Fibroblast of mammary gland (primary cell): ENCODE measurements around the gene GPRC5C.
A peak's percentile ranks its signal among the peaks of the same experiment; 100 is the strongest.

Experiments
- DNase-seq: peaks from one replicate; pipeline ENCODE4 v3.0.0-alpha.2; 2010; ENCODE audit warnings: low read depth
- H3K4me3 ChIP-seq: 2 replicates; pipeline ENCODE4 v1.5.1; 2011; ENCODE audit warnings: low read depth, mild to moderate bottlenecking, low read length, moderate library complexity; ENCODE audit not compliant: control insufficient read depth
- TF ChIP-seq, protein P1 (sequence below): conservative IDR thresholded peaks from 2 replicates; pipeline ENCODE4 v1.5.1; 2011; ENCODE audit warnings: low read depth, low read length, inconsistent platforms; ENCODE audit not compliant: control insufficient read depth, insufficient read depth

The GPRC5C gene, protein sequence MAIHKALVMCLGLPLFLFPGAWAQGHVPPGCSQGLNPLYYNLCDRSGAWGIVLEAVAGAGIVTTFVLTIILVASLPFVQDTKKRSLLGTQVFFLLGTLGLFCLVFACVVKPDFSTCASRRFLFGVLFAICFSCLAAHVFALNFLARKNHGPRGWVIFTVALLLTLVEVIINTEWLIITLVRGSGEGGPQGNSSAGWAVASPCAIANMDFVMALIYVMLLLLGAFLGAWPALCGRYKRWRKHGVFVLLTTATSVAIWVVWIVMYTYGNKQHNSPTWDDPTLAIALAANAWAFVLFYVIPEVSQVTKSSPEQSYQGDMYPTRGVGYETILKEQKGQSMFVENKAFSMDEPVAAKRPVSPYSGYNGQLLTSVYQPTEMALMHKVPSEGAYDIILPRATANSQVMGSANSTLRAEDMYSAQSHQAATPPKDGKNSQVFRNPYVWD

DNA sequence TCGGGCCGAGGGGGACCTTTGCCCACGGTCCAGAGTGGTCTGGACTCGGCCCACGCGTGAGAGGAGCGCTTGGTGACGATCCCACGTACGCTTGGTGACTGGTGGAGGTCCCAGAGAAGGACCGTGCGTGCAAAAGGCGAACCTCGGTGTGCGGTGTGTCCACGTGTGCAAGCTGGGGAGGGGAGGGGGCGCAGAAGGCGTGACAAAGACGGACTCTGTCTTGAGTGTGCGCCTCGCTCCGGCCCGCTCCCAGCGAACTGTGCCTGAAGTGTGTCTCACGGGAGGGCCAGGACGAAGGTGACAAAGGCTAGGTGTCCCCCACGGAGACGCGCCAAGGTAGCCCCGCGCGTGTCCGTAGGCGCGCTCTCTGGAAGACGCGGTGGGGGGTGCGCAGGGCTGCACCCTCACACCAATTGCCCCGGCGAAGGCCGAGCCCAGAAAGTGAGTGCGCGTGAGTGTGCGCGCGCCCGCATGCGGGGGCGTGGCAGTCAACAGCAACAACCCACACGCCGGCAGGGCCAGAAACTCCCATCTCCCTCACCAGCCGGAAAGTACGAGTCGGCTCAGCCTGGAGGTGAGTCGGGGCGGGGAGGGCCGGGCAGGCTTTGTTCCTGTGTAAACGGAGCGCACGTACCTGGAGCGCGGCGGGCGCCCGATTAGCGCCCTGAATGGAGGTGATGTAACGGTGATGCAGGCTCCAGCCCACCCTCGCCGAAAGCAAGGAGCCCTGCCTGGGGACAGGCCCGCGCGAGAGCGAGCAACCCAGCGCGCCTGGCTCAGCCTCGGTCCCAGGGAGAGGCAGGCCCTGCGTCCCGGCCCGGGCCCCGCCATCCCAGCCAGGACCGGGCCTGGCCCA lies at the start of gene GPRC5C:
TSS of gene GPRC5C (plus strand) at position 521 of the 856 bp plus-strand sequence. CDS start 7,689 bp downstream, outside the sequence.
- peak within 1 kb of the TSS; percentile 61 for H3K4me3 ChIP-seq

DNA sequence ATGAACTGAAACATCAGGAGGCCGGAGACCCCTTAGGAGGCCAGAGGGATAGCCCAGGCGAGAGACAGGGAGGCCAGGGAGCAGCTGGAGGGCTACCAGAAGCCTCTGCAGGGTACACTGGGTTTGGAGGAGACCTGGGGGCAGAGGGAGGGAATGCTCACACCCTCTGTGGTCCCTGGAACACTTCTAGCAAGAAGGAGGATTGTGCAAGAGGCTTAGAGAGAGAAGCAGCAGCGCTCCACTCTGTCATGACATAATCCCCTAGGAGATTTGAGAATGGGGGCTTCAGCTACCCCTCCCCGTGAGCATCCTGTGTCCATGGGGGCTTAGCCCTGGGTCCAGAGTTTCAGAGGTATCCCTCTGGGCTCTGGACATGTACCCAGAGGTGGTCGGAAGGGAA lies 48.7 kb upstream of the GPRC5C start:
- DNase-seq = no peak
- TF ChIP-seq, protein P1, sequence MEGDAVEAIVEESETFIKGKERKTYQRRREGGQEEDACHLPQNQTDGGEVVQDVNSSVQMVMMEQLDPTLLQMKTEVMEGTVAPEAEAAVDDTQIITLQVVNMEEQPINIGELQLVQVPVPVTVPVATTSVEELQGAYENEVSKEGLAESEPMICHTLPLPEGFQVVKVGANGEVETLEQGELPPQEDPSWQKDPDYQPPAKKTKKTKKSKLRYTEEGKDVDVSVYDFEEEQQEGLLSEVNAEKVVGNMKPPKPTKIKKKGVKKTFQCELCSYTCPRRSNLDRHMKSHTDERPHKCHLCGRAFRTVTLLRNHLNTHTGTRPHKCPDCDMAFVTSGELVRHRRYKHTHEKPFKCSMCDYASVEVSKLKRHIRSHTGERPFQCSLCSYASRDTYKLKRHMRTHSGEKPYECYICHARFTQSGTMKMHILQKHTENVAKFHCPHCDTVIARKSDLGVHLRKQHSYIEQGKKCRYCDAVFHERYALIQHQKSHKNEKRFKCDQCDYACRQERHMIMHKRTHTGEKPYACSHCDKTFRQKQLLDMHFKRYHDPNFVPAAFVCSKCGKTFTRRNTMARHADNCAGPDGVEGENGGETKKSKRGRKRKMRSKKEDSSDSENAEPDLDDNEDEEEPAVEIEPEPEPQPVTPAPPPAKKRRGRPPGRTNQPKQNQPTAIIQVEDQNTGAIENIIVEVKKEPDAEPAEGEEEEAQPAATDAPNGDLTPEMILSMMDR = no peak
- H3K4me3 ChIP-seq = no peak overlapping the region

More for the DNA sequence above, at the start of gene GPRC5C:
- peak; percentile 54 for DNase-seq
- TF ChIP-seq, protein P1 = no peak

DNA sequence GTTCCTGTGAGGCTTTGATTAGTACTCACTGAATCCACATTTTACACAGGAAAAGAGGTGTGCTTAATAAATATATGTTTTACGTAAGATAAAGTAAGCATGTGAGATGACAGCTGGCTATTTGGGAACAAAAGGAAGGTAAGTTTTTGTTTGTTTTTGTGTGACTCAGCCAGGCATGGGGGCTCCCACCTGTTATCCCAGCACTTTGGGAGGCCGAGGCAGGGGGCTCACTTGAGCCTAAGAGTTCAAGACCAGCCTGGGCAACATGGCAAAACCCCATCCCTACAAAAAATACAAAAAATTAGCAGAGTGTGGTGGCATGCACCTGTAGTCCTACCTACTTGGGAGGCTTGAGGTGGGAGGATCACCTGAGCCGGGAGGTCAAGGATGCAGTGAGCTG lies 46.7 kb upstream of the GPRC5C start:
- no peak for DNase-seq
- no peak overlapping the region for H3K4me3 ChIP-seq
- TF ChIP-seq, protein P1 = no peak

DNA sequence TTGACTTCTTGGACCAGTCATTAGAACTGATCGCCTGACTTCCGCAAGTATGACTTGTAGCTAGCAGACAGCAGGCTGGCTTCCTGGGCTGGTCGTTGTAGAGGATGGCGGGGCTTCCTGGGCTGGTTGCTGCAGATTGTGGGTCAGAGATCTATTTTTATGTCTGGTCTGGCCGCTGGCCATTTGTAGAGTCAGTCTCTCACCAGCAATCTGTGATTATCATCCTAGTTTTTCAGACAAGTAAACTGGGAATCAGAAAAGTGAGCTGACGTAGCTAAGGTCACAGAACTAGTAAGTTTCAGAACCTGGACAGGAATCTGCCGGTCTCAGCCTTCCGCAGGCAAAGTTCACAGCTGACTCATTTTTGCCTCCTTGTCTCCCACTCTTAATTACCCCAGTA lies 45.5 kb upstream of the GPRC5C start:
- TF ChIP-seq, protein P1 = no peak
- peak; percentile 79 for DNase-seq
- H3K4me3 ChIP-seq = no peak overlapping the region

DNA sequence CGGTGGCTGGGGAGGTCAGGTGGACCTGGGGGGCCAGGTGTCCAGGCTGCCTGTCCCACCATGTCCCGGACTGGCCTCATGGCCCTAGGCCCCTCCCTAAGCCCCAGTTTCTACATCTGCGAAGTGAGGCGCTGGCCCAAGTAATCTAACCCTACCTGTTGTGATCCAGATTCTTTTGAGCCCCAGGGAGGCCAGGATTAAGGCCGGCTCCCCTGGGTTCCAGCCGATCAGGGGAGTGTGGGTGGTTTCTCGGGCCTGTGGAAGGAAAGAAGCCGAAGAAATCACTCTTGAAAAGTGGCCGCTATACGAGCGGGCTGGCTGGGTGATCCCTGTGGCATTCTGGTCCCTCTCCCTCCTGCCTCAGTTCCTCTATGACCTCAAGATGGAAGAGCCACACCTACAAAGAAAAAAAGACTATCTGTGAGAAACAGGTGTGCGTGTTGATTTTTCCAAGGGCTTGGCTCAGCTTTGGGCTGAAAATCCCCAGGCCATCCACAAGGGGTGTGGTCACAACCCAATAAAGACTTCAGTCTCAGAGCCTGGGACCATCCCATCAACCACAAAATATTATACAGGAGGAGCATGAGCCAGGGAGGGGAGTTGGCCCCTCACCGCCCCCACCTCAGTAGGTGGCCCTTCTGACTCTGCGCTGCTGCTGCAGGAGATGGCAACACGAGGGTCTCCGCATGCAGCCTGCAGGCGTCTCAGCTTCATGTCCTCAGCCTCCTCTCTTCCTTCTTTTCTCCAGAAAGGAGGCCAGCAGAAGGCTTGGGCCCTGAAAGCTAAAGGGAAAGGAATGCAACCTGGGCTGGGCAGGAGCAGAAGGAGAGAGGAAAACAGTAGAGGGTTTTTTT lies 44.3 kb upstream of the GPRC5C start:
- H3K4me3 ChIP-seq = no peak overlapping the region
- DNase-seq = no peak
- TF ChIP-seq, protein P1 = no peak
